Upper lobe of right lung (tissue), 1 donor: ENCODE results near the gene ZNF165. TPM values are rescaled to one million over a fixed set of nuclear protein-coding genes. Genes with fewer than 3 reads are reported as not detected.

Source experiments
- ATAC-seq: fragments of 200-7000 bp; cut with Tn5 transposase; one replicate; pipeline ENCODE4 v1.9.1; 2020; ENCODE audit warnings: mild to moderate bottlenecking, moderate library complexity
- DNase-seq: peaks from one replicate; pipeline ENCODE4 v3.0.0-alpha.2; 2020
- H3K27ac ChIP-seq: fragments of 200-600 bp; one replicate; pipeline ENCODE4 v1.8.0; 2022
- H3K27me3 ChIP-seq: fragments of 200-600 bp; one replicate; pipeline ENCODE4 v1.8.0; 2022; ENCODE audit warnings: mild to moderate bottlenecking
- H3K36me3 ChIP-seq: fragments of 200-600 bp; one replicate; pipeline ENCODE4 v1.8.0; 2022
- H3K4me1 ChIP-seq: fragments of 200-600 bp; one replicate; pipeline ENCODE4 v1.8.0; 2022
- H3K4me3 ChIP-seq: fragments of 200-600 bp; one replicate; pipeline ENCODE4 v1.8.0; 2022; ENCODE audit warnings: mild to moderate bottlenecking
- H3K9me3 ChIP-seq: fragments of 200-600 bp; one replicate; pipeline ENCODE4 v1.8.0; 2022
- intact Hi-C: fragments of 100-400 bp; cut with DNase I; formaldehyde crosslinking; loops from one replicate; pipeline ENCODE4 v1.11.0; 2022
- total RNA-seq: library from RNA; stranded (reverse); fragmentation: NEBNext Ultra II Directional; extraction: Animal tissue kit (Norgen Biotek cat#: 25700); gene quantifications from one replicate; pipeline ENCODE4 v1.2.1, GENCODE V29; 2021
- TF ChIP-seq, protein P1 (sequence below): fragments of 200-600 bp; IDR thresholded peaks from one replicate; pipeline ENCODE4 v1.8.0; 2022; ENCODE audit warnings: antibody characterized with exemption
- donor health status: DM: no; HTN: yes; CAD: no; lungs with severe emphysema.

Gene ZNF165
- total RNA-seq, 1 donor from 2014 or later: 2.3 TPM

DNA sequence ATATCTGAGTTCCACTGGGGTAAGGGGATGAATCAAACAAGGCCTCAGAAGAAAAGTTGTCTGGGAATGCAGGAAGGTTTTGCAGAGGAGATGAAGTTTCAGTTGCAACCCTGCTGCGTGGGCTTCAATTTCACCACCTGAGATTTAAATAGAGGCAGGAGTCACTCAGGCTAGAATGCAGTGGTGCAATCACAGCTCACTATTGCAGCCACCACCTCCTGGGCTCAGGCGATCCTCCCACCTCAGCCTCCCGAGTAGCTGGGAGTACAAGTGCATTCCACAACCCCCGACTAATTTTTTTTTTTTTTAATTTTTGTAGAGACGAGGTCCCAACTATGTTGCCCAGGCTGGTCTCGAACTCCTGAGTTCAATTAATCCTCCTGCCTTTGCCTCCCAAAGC, 1.5 kb upstream of the ZNF165 start:
- no peak overlapping the region for H3K4me3 ChIP-seq
- no peak overlapping the region for H3K27ac ChIP-seq
- ATAC-seq (no peak), DNase-seq (no peak)
- intact Hi-C loops: no loop called here
- H3K9me3 ChIP-seq: no peaks in the 10 kb centered on the region
- H3K36me3 ChIP-seq: no peaks in the 10 kb centered on the region
- H3K4me1 ChIP-seq: peaks cover 13% of the 10 kb centered on the region
- TF ChIP-seq, protein P1, sequence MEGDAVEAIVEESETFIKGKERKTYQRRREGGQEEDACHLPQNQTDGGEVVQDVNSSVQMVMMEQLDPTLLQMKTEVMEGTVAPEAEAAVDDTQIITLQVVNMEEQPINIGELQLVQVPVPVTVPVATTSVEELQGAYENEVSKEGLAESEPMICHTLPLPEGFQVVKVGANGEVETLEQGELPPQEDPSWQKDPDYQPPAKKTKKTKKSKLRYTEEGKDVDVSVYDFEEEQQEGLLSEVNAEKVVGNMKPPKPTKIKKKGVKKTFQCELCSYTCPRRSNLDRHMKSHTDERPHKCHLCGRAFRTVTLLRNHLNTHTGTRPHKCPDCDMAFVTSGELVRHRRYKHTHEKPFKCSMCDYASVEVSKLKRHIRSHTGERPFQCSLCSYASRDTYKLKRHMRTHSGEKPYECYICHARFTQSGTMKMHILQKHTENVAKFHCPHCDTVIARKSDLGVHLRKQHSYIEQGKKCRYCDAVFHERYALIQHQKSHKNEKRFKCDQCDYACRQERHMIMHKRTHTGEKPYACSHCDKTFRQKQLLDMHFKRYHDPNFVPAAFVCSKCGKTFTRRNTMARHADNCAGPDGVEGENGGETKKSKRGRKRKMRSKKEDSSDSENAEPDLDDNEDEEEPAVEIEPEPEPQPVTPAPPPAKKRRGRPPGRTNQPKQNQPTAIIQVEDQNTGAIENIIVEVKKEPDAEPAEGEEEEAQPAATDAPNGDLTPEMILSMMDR: no peak
- no peaks in the 10 kb centered on the region for H3K27me3 ChIP-seq

DNA sequence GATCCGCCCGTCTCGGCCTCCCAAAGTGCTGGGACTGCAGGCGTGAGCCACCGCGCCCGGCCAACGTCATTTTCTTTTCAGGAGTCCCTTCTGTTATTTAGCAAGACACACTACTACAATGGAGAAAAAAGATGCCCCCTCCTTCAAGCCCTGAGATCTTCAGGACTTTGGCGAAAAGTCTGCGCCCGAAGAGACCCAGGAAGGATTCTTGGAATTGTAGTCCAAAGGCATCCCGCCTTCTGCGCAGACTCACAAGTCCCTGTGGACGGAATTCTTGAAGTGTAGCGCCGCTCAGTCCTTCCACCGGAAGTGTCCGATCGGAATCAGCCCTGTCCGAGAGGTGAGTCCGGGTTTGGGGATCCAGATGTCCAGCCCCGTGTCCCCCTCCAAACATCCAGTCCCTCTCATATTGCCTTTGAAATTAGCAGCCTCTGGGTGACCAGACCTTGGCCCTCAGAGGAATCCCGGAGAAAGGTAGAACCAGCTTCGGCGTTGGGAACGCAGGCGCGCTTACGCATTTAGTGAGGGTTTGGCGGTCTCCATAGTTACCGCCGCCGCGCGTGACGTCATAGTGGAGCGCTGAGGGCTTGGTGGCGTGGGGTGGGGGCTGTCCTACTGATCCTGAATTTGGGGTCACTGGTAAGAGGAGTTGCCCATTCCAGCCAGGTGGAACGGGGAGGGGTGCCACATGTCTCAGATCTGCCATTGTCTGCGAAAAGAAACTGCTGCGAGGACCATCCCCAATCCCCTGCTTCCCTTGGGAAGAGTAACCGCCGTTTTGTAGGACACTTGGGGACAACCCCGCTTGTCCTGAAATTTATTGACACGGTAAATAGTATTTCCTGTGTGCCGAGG, 490 bp downstream of the ZNF165 start:
- peak; percentile 98 for ATAC-seq
- Histone ChIP-seq H3K36me3 (peaks cover 3% of the 10 kb centered on the region), H3K4me3 (peak overlapping the region; percentile 90), H3K27ac (peak overlapping the region; percentile 90), H3K4me1 (peaks cover 13% of the 10 kb centered on the region), H3K9me3 (no peaks in the 10 kb centered on the region), H3K27me3 (no peaks in the 10 kb centered on the region)
- TF ChIP-seq, protein P1: no peak
- intact Hi-C loops: no loop called here
- DNase-seq: peak; percentile 94

DNA sequence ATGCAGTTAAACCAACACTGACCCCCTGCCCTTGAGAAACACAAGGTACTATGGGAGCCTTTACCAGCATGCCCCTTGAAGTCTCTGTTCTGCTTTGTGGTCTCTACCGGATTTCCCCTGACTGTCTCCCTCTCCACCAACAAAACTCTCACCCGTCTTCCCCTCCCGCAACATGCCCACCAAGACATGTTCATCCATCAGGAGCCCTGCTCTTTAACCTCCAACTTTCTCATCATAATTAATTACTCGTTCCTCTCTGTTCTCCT, 1.1 kb downstream of the ZNF165 start:
- ATAC-seq (no peak), DNase-seq (no peak)
- TF ChIP-seq, protein P1: no peak
- H3K9me3 ChIP-seq: no peaks in the 10 kb centered on the region
- peak overlapping the region; percentile 90 for H3K27ac ChIP-seq
- peak overlapping the region; percentile 90 for H3K4me3 ChIP-seq
- no peaks in the 10 kb centered on the region for H3K27me3 ChIP-seq
- H3K36me3 ChIP-seq: peaks cover 7% of the 10 kb centered on the region
- H3K4me1 ChIP-seq: peaks cover 13% of the 10 kb centered on the region
- intact Hi-C loops: no loop called here

DNA sequence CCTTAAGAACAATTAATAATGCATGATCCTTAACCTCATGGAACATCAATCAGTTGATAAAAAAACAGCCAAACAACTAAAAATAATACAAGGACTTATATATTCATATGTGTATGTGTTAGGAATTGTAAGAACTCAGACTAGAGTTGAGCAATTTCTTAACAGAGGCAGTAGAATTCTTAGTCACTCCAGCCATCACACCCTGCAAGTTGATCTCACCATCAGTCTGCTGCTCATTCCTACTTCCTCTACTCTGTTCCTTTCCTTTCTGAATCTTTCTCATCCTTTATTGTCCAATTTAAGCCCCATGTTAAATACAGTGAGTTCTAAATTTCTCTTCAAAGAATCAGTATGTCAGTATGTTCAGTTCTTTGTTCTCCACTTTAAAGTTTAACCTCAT, 2.6 kb downstream of the ZNF165 start:
- Histone ChIP-seq H3K4me3 (no peak overlapping the region), H3K27me3 (no peaks in the 10 kb centered on the region), H3K4me1 (peaks cover 13% of the 10 kb centered on the region), H3K27ac (no peak overlapping the region), H3K36me3 (peaks cover 7% of the 10 kb centered on the region), H3K9me3 (no peaks in the 10 kb centered on the region)
- ATAC-seq (no peak), DNase-seq (no peak)
- intact Hi-C loops: no loop called here
- TF ChIP-seq, protein P1: no peak

DNA sequence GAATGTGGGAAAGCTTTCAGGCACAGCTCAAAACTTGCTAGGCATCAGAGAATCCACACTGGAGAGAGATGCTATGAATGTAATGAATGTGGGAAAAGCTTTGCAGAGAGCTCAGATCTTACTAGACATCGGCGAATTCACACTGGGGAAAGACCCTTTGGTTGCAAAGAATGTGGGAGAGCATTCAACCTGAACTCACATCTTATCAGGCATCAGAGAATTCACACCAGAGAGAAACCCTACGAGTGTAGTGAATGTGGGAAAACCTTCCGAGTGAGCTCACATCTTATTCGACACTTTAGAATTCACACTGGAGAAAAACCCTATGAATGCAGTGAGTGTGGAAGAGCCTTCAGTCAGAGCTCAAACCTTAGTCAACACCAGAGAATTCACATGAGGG, 8.7 kb downstream of the ZNF165 start:
- intact Hi-C loops: no loop called here
- no peaks in the 10 kb centered on the region for H3K4me1 ChIP-seq

More for the DNA sequence above, 8.7 kb downstream of the ZNF165 start:
- H3K27me3 ChIP-seq: no peaks in the 10 kb centered on the region
- H3K36me3 ChIP-seq: peaks cover 7% of the 10 kb centered on the region
- H3K4me3 ChIP-seq: no peak overlapping the region
- no peak overlapping the region for H3K27ac ChIP-seq
- DNase-seq (no peak), ATAC-seq (no peak)
- H3K9me3 ChIP-seq: peaks cover 6% of the 10 kb centered on the region
- TF ChIP-seq, protein P1: no peak
